K562 (cell line): ENCODE measurements around the gene UPK3A. TPM values are rescaled to one million over a fixed set of nuclear protein-coding genes. Genes with fewer than 3 reads are reported as not detected.

Experiments
- BCOR ChIP-seq: fragments of 450-650 bp; IDR thresholded peaks from 2 replicates; pipeline ENCODE4 v1.6.1; 2016
- COPS2 ChIP-seq: fragments of 450-650 bp; conservative IDR thresholded peaks from 2 replicates; pipeline ENCODE4 v1.6.1; 2016; ENCODE audit warnings: mild to moderate bottlenecking, moderate library complexity
- FOXA1 ChIP-seq: fragments of 450-650 bp; IDR thresholded peaks from 2 replicates; pipeline ENCODE4 v1.6.1; 2016; ENCODE audit warnings: mild to moderate bottlenecking, borderline replicate concordance
- HNRNPUL1 ChIP-seq: fragments of 200-400 bp; formaldehyde crosslinking; IDR thresholded peaks from 2 replicates; pipeline ENCODE4 v1.6.1; 2017; ENCODE audit warnings: low read length
- MECOM ChIP-seq: fragments of 250-450 bp; sonication (Bioruptor Pico); IDR thresholded peaks from 2 replicates; pipeline ENCODE4 v1.8.0; 2022; ENCODE audit warnings: inconsistent platforms
- NCOA1 ChIP-seq: fragments of 450-650 bp; IDR thresholded peaks from 2 replicates; pipeline ENCODE4 v1.6.1; 2016; ENCODE audit warnings: low read depth
- TEAD4 ChIP-seq, 2 experiments: sonication (generic) in 1 of 2; formaldehyde crosslinking in 1 of 2; IDR thresholded peaks; 2 replicates each; pipeline versions ENCODE4 v1.6.1 to v1.8.0; 2012 to 2022; ENCODE audit warnings: borderline replicate concordance in 1 of 2, inconsistent platforms in 1 of 2, low read length in 1 of 2, mild to moderate bottlenecking in 1 of 2, missing genetic modification reagents in 1 of 2
- TFE3 ChIP-seq: fragments of 450-650 bp; formaldehyde crosslinking; IDR thresholded peaks from 2 replicates; pipeline ENCODE4 v1.4.0; 2020; ENCODE audit warnings: mild to moderate bottlenecking, mixed read lengths
- ZNF444 ChIP-seq: fragments of 250-450 bp; sonication (Bioruptor Pico); IDR thresholded peaks from 2 replicates; pipeline ENCODE4 v1.4.0; 2020; ENCODE audit warnings: mild to moderate bottlenecking, moderate library complexity
- polyA plus RNA-seq, 8 experiments: library from polyadenylated mRNA; depleted of rRNA in 4 of 8; stranded (reverse) in 5 of 8; unstranded in 3 of 8; fragments of >200 nt; fragmentation: Nextera tagmentation in 2 of 8; fragmentation: Illumina TruSeq in 1 of 8; extraction: Ambion mirVana in 2 of 8; extraction: Trizol in 1 of 8; gene quantifications; 2 replicates each; pipeline versions ENCODE4 v1.2.1 to v1.2.3, GENCODE V29; 2011 to 2014; ENCODE audit warnings: inconsistent platforms in 1 of 8, missing spikeins in 1 of 8
- total RNA-seq, 7 experiments: library from RNA; depleted of rRNA in 6 of 7; stranded (reverse); fragments of >200 nt in 6 of 7; fragmentation: Illumina TruSeq in 2 of 7; extraction: Trizol in 2 of 7; gene quantifications; 2 replicates each; pipeline versions ENCODE4 v1.2.1 to v1.2.3, GENCODE V29; 2011 to 2021; ENCODE audit warnings: low replicate concordance in 1 of 7
- TF ChIP-seq, protein P1 (sequence below): fragments of 250-450 bp; sonication (Bioruptor Pico); IDR thresholded peaks from 2 replicates; pipeline ENCODE4 v1.5.0; 2021; ENCODE audit warnings: mild to moderate bottlenecking, moderate library complexity
- TF ChIP-seq, protein P2 (sequence below): IDR thresholded peaks from 2 replicates; pipeline ENCODE4 v1.6.1; 2011; ENCODE audit not compliant: insufficient read length; ENCODE audit errors: extremely low read depth
- TF ChIP-seq, protein P3 (sequence below): sonication (generic); IDR thresholded peaks from 2 replicates; pipeline ENCODE4 v1.6.1; 2016

Gene UPK3A
- total and polyA plus RNA-seq, 9 of the 15 experiments (the other 6 are each of a cell fraction or from before 2014, with no cell fraction given) = not detected

GRCh38 chr22:45314786-45315185, 30.0 kb downstream of the UPK3A start (continued):
- TF ChIP-seq, protein P1, sequence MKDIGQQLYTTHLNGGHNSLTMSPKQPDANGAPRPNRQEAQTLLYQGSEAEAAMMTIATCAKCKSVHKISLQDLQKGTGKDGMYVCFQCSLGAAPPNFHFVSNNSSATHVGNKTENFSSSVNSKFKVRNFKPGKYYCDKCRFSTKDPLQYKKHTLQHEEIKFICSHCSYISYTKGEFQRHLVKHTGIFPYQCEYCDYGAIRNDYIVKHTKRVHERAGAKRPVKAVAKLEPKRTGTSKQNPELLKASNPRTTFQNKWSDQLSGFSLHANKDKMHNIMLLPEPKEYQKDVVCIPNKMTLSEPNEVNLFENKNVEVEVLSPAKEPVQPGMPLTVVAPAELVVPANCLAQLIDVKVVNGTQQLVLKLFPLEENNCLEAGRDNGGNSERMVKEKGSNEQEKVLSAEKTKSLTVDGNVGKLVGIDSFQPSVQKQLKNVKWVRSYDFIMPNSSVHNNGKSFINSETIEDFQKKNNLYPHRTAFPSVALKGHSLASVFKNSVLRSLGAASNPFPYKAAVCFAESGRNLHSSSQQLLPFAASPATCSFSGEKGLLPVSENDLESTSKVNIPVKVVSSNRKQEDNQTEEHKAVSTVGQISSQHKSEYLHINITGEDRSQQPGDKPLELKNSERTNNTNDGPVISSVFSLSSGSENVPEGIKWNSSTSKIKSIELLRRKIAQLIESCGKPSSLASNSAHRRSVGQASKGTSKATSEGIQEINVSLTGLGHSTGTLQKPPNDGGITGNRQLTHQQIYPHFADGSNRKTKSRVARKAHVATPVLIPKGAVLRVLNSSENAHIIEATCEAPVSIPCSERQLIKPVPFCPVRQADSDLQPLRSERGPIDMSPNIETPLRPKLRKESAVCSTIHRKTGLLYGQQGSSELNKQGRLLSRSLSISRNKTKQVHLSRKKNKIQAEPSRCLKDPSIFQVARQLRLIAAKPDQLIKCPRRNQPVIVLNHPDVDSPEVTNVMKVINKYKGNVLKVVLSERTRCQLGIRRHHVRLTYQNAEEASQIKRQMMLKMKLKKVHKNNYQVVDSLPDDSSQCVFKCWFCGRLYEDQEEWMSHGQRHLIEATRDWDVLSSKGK (CRISPR knock-in tag) = no peak
- TF ChIP-seq COPS2 (no peak), HNRNPUL1 (no peak), FOXA1 (no peak), MECOM (CRISPR knock-in tag) (no peak), TFE3 (CRISPR knock-in tag) (no peak), TEAD4 (IDR thresholded peaks at IDR 0.05; ENCODE audit: low read length) (peak; percentile 49), TEAD4 (CRISPR knock-in tag; IDR thresholded peaks at IDR 0.05; ENCODE audit: borderline replicate concordance) (no peak), NCOA1 (no peak), BCOR (no peak), ZNF444 (CRISPR knock-in tag) (no peak)
- TF ChIP-seq, protein P2, sequence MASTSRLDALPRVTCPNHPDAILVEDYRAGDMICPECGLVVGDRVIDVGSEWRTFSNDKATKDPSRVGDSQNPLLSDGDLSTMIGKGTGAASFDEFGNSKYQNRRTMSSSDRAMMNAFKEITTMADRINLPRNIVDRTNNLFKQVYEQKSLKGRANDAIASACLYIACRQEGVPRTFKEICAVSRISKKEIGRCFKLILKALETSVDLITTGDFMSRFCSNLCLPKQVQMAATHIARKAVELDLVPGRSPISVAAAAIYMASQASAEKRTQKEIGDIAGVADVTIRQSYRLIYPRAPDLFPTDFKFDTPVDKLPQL = no peak
- TF ChIP-seq, protein P3, sequence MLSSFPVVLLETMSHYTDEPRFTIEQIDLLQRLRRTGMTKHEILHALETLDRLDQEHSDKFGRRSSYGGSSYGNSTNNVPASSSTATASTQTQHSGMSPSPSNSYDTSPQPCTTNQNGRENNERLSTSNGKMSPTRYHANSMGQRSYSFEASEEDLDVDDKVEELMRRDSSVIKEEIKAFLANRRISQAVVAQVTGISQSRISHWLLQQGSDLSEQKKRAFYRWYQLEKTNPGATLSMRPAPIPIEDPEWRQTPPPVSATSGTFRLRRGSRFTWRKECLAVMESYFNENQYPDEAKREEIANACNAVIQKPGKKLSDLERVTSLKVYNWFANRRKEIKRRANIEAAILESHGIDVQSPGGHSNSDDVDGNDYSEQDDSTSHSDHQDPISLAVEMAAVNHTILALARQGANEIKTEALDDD = peak; percentile 57; the same call in 1 of the 2 replicates
